ENCODE data around the gene MZT2B. TPM values are rescaled to one million over a fixed set of nuclear protein-coding genes. Genes with fewer than 3 reads are reported as not detected.
A peak's percentile ranks its signal among the peaks of the same experiment; 100 is the strongest.
"Not testable (repeated sequence)": the region's sequence is repeated elsewhere in the genome, so short reads cannot be mapped to it uniquely, and the experiment has no call there.

The MZT2B gene
- total RNA-seq: 100 to 1,000 TPM; 101 to 315 (median 253) TPM

- peak; percentile 76 to 87 (median 82) for ATAC-seq (replicated peaks in 6 of 8)
- in situ Hi-C loops (cut with MboI; ENCODE audit: low pct_unique_long_range_greater_than_20kb in 2 of 9, low sequenced_read_pairs in 9 of 9, unreplicated experiment in 9 of 9): loop anchor here in 4 of 9 experiments (10.0 to 25.0 kb wide), 2 partner anchors 153 to 155 kb away; partner anchors contain the start of gene IMP4 (in 3 of the 4)
- WGBS, 10 experiments: no CpG with 5 or more reads among the region's 86 CpGs
Observed at GRCh38 chr2:130181880-130182682, at the start of gene MZT2B. Gene MZT2B (plus strand): TSS chr2:130182262. CDS start chr2:130182283, 21 bp downstream.

GRCh38 chr2:130135692-130136541 is 46.1 kb upstream of the MZT2B start:
- H3K4me1 ChIP-seq (replicated peaks in 1 of 2): no peaks in the 10 kb centered on the region
- 50 to 100% (median 94%) methylated on average over 1 to 4 of the region's 15 CpGs; no CpG with 5 or more reads in 6 of the 10 experiments for WGBS, 10 experiments
- in situ Hi-C loops (cut with MboI; ENCODE audit: low pct_unique_long_range_greater_than_20kb in 2 of 9, low sequenced_read_pairs in 9 of 9, unreplicated experiment in 9 of 9): no loop called here
- ATAC-seq (replicated peaks in 6 of 8): peak in 1 of 8 experiments; percentile 57
- no peak overlapping the region for H3K27ac ChIP-seq
- no peak overlapping the region for H3K4me3 ChIP-seq

More at GRCh38 chr2:130181880-130182682, at the start of gene MZT2B:
- Histone ChIP-seq H3K4me3 (peak within 1 kb of the TSS; percentile 64 to 98 (median 83)), H3K27ac (peak within 1 kb of the TSS; percentile 86 to 93), H3K4me1 (replicated peaks in 1 of 2) (peaks cover 18 to 20% of the 10 kb centered on the region in 2 donors)

- whole genome bisulfite sequencing, 10 experiments: no CpG with 5 or more reads among the region's 10 CpGs
- H3K4me3 ChIP-seq; H3K27ac ChIP-seq; H3K4me1 ChIP-seq (replicated peaks in 1 of 2); ATAC-seq (replicated peaks in 6 of 8); in situ Hi-C loops (cut with MboI; ENCODE audit: low pct_unique_long_range_greater_than_20kb in 2 of 9, low sequenced_read_pairs in 9 of 9, unreplicated experiment in 9 of 9): not testable (repeated sequence)
Observed at GRCh38 chr2:130136546-130136945, 45.5 kb upstream of the MZT2B start.

GRCh38 chr2:130137118-130137517 is 44.9 kb upstream of the MZT2B start:
- in situ Hi-C loops (cut with MboI; ENCODE audit: low pct_unique_long_range_greater_than_20kb in 2 of 9, low sequenced_read_pairs in 9 of 9, unreplicated experiment in 9 of 9); H3K4me1 ChIP-seq (replicated peaks in 1 of 2); H3K4me3 ChIP-seq; ATAC-seq (replicated peaks in 6 of 8); H3K27ac ChIP-seq: not testable (repeated sequence)
- WGBS, 10 experiments: no CpG with 5 or more reads among the region's 5 CpGs

GRCh38 chr2:130138326-130138725 is 43.7 kb upstream of the MZT2B start:
- H3K27ac ChIP-seq; ATAC-seq (replicated peaks in 6 of 8); H3K4me3 ChIP-seq; H3K4me1 ChIP-seq (replicated peaks in 1 of 2); in situ Hi-C loops (cut with MboI; ENCODE audit: low pct_unique_long_range_greater_than_20kb in 2 of 9, low sequenced_read_pairs in 9 of 9, unreplicated experiment in 9 of 9): not testable (repeated sequence)
- WGBS, 10 experiments: no CpG with 5 or more reads among the region's 13 CpGs

GRCh38 chr2:130138841-130139251 is 43.2 kb upstream of the MZT2B start:
- WGBS, 10 experiments: no CpG with 5 or more reads among the region's 15 CpGs
- peak in 1 of 8 experiments; percentile 23 for ATAC-seq (replicated peaks in 6 of 8)
- in situ Hi-C loops (cut with MboI; ENCODE audit: low pct_unique_long_range_greater_than_20kb in 2 of 9, low sequenced_read_pairs in 9 of 9, unreplicated experiment in 9 of 9): not testable (repeated sequence)

GRCh38 chr2:130139331-130140280 is 42.5 kb upstream of the MZT2B start:
- H3K4me1 ChIP-seq (replicated peaks in 1 of 2); H3K4me3 ChIP-seq; in situ Hi-C loops (cut with MboI; ENCODE audit: low pct_unique_long_range_greater_than_20kb in 2 of 9, low sequenced_read_pairs in 9 of 9, unreplicated experiment in 9 of 9); ATAC-seq (replicated peaks in 6 of 8); H3K27ac ChIP-seq: not testable (repeated sequence)
- whole genome bisulfite sequencing, 10 experiments: 93% methylated on average over 3 of the region's 30 CpGs; no CpG with 5 or more reads in 9 of the 10 experiments

More at GRCh38 chr2:130138841-130139251, 43.2 kb upstream of the MZT2B start:
- not testable (repeated sequence) for H3K4me3 ChIP-seq; H3K27ac ChIP-seq; H3K4me1 ChIP-seq (replicated peaks in 1 of 2)

- ATAC-seq (replicated peaks in 6 of 8); H3K4me1 ChIP-seq (replicated peaks in 1 of 2); H3K4me3 ChIP-seq; in situ Hi-C loops (cut with MboI; ENCODE audit: low pct_unique_long_range_greater_than_20kb in 2 of 9, low sequenced_read_pairs in 9 of 9, unreplicated experiment in 9 of 9); H3K27ac ChIP-seq: not testable (repeated sequence)
- no CpG with 5 or more reads among the region's 7 CpGs for WGBS, 10 experiments
Observed at GRCh38 chr2:130140516-130140915, 41.5 kb upstream of the MZT2B start.

- H3K4me3 ChIP-seq; in situ Hi-C loops (cut with MboI; ENCODE audit: low pct_unique_long_range_greater_than_20kb in 2 of 9, low sequenced_read_pairs in 9 of 9, unreplicated experiment in 9 of 9): not testable (repeated sequence)
Observed at GRCh38 chr2:130141002-130141401, 41.1 kb upstream of the MZT2B start.

GRCh38 chr2:130141645-130142370 is 40.3 kb upstream of the MZT2B start:
- ATAC-seq (replicated peaks in 6 of 8); H3K4me3 ChIP-seq; H3K27ac ChIP-seq; in situ Hi-C loops (cut with MboI; ENCODE audit: low pct_unique_long_range_greater_than_20kb in 2 of 9, low sequenced_read_pairs in 9 of 9, unreplicated experiment in 9 of 9); H3K4me1 ChIP-seq (replicated peaks in 1 of 2): not testable (repeated sequence)
- no CpG with 5 or more reads among the region's 22 CpGs for WGBS, 10 experiments

More at GRCh38 chr2:130141002-130141401, 41.1 kb upstream of the MZT2B start:
- not testable (repeated sequence) for H3K27ac ChIP-seq; ATAC-seq (replicated peaks in 6 of 8); H3K4me1 ChIP-seq (replicated peaks in 1 of 2)
- WGBS, 10 experiments: no CpG with 5 or more reads among the region's 6 CpGs

- H3K4me3 ChIP-seq; H3K27ac ChIP-seq; in situ Hi-C loops (cut with MboI; ENCODE audit: low pct_unique_long_range_greater_than_20kb in 2 of 9, low sequenced_read_pairs in 9 of 9, unreplicated experiment in 9 of 9); H3K4me1 ChIP-seq (replicated peaks in 1 of 2); ATAC-seq (replicated peaks in 6 of 8): not testable (repeated sequence)
- WGBS, 10 experiments: no CpG with 5 or more reads among the region's 13 CpGs
Observed at GRCh38 chr2:130142396-130143265, 39.4 kb upstream of the MZT2B start.
